HepG2 (cell line): ENCODE data around the gene KXD1. TPM values are rescaled to one million over a fixed set of nuclear protein-coding genes. Genes with fewer than 3 reads are reported as not detected.

Experiments used
- ARNTL ChIP-seq: sonication (generic); formaldehyde crosslinking; IDR thresholded peaks from 2 replicates; pipeline ENCODE4 v1.4.0; 2020; ENCODE audit warnings: mild to moderate bottlenecking, missing genetic modification reagents
- BCL6 ChIP-seq: IDR thresholded peaks from 2 replicates; pipeline ENCODE4 v1.6.1; 2016; ENCODE audit warnings: missing genetic modification reagents, missing compliant biosample characterization
- ETV5 ChIP-seq: IDR thresholded peaks from 2 replicates; pipeline ENCODE4 v1.6.1; 2018; ENCODE audit warnings: missing biosample characterization, missing genetic modification reagents, inconsistent platforms, borderline replicate concordance
- HDAC1 ChIP-seq: sonication (generic); formaldehyde crosslinking; IDR thresholded peaks from 2 replicates; pipeline ENCODE4 v1.5.1; 2020; ENCODE audit warnings: mild to moderate bottlenecking, missing genetic modification reagents
- HINFP ChIP-seq: sonication (generic); formaldehyde crosslinking; IDR thresholded peaks from 2 replicates; pipeline ENCODE4 v1.4.0; 2020; ENCODE audit warnings: low read depth, mild to moderate bottlenecking, missing genetic modification reagents
- HOXA5 ChIP-seq: sonication (generic); formaldehyde crosslinking; IDR thresholded peaks from 2 replicates; pipeline ENCODE4 v1.4.0; 2020; ENCODE audit warnings: missing genetic modification reagents
- MIXL1 ChIP-seq: IDR thresholded peaks from 2 replicates; pipeline ENCODE4 v1.6.1; 2016
- PAWR ChIP-seq: sonication (generic); formaldehyde crosslinking; IDR thresholded peaks from 2 replicates; pipeline ENCODE4 v1.4.0; 2020; ENCODE audit warnings: missing genetic modification reagents, mild to moderate bottlenecking, borderline replicate concordance
- TCF7 ChIP-seq: sonication (generic); IDR thresholded peaks from 2 replicates; pipeline ENCODE4 v1.6.1; 2016; ENCODE audit warnings: antibody characterized with exemption, low read depth
- TFE3 ChIP-seq: IDR thresholded peaks from 2 replicates; pipeline ENCODE4 v1.6.1; 2016
- ZBTB3 ChIP-seq: sonication (generic); formaldehyde crosslinking; IDR thresholded peaks from 2 replicates; pipeline ENCODE4 v1.4.0; 2020; ENCODE audit warnings: low read depth, mild to moderate bottlenecking, moderate library complexity, missing genetic modification reagents, borderline replicate concordance
- ZBTB8A ChIP-seq: sonication (generic); formaldehyde crosslinking; IDR thresholded peaks from 2 replicates; pipeline ENCODE4 v1.4.0; 2020; ENCODE audit warnings: mild to moderate bottlenecking, low read depth, missing genetic modification reagents, borderline replicate concordance
- ZNF407 ChIP-seq: sonication (generic); formaldehyde crosslinking; IDR thresholded peaks from one replicate; pipeline ENCODE4 v1.5.1; 2020; ENCODE audit warnings: mild to moderate bottlenecking, missing genetic modification reagents; ENCODE audit errors: not compliant biosample characterization
- ZNF691 ChIP-seq: sonication (generic); formaldehyde crosslinking; IDR thresholded peaks from 2 replicates; pipeline ENCODE4 v1.4.0; 2020; ENCODE audit warnings: missing genetic modification reagents, low read depth, mild to moderate bottlenecking, borderline replicate concordance
- ZSCAN22 ChIP-seq: sonication (generic); formaldehyde crosslinking; IDR thresholded peaks from 2 replicates; pipeline ENCODE4 v1.4.0; 2020; ENCODE audit warnings: mild to moderate bottlenecking, missing genetic modification reagents
- ZSCAN30 ChIP-seq: sonication (generic); formaldehyde crosslinking; IDR thresholded peaks from 2 replicates; pipeline ENCODE4 v1.5.0; 2020; ENCODE audit warnings: mild to moderate bottlenecking, missing genetic modification reagents
- polyA plus RNA-seq, 8 experiments: library from polyadenylated mRNA; depleted of rRNA in 3 of 8; stranded (reverse) in 7 of 8; unstranded in 1 of 8; fragments of >200 nt; fragmentation: Illumina TruSeq in 4 of 8; extraction: Trizol in 4 of 8; gene quantifications; 2 replicates each; pipeline versions ENCODE4 v1.2.1 to v1.2.3, GENCODE V29; 2011 to 2016; ENCODE audit warnings: low read depth in 4 of 8, missing spikeins in 1 of 8, mixed read lengths in 1 of 8; ENCODE audit not compliant: insufficient read depth in 1 of 8
- total RNA-seq, 5 experiments: library from RNA; depleted of rRNA; stranded (reverse); fragments of >200 nt; fragmentation: Illumina TruSeq; extraction: Trizol; gene quantifications; 2 replicates each; pipeline ENCODE4 v1.2.3, GENCODE V29; 2016; ENCODE audit warnings: low read depth in 1 of 5

KXD1 gene
- total and polyA plus RNA-seq, 2 of the 13 experiments (the other 11 are each of a cell fraction or from before 2014, with no cell fraction given), result 44.6 to 143 TPM

GRCh38 chr19:18514800-18515682 lies 42.6 kb upstream of the KXD1 start (continued):
- peak; percentile 84; the same call in 1 of the 2 replicates for TF ChIP-seq HINFP
- TF ChIP-seq BCL6 (CRISPR knock-in tag), result peak; percentile 99
- peak; percentile 100 for TF ChIP-seq HDAC1 (CRISPR knock-in tag)
- TF ChIP-seq HOXA5 (CRISPR knock-in tag), result peak; percentile 94
- TF ChIP-seq TCF7, result peak; percentile 96
- peak; percentile 93 for TF ChIP-seq ARNTL (CRISPR knock-in tag)
- no peak for TF ChIP-seq PAWR (CRISPR knock-in tag)
- 0 out of 2 replicates have a peak, but pooled peaks have one; percentile 24 for TF ChIP-seq ZSCAN22 (CRISPR knock-in tag)
- TF ChIP-seq TFE3, result peak; percentile 95
- TF ChIP-seq ZSCAN30, result no peak
- peak; percentile 92; the same call in 1 of the 2 replicates for TF ChIP-seq ZBTB3 (CRISPR knock-in tag)
- TF ChIP-seq MIXL1, result peak; percentile 95
- TF ChIP-seq ZBTB8A (CRISPR knock-in tag), result no peak
- TF ChIP-seq ETV5 (CRISPR knock-in tag), result peak; percentile 94
- peak; percentile 97; the same call in 1 of the 2 replicates for TF ChIP-seq ZNF691 (CRISPR knock-in tag)
- TF ChIP-seq ZNF407, result peak; percentile 51
